ENCODE results near the gene TEP1. TPM values are rescaled to one million over a fixed set of nuclear protein-coding genes. Genes with fewer than 3 reads are reported as not detected.
"Not testable (repeated sequence)": the region's sequence is repeated elsewhere in the genome, so short reads cannot be mapped to it uniquely, and the experiment has no call there.

The TEP1 gene
- total RNA-seq, 1 donor from 2014 or later: 38.7 TPM

- DNase-seq (ENCODE audit: low spot score): peak; percentile 97
Measured at GRCh38 chr14:20343092-20343861, 70.0 kb downstream of the TEP1 start, which contains the start of gene PARP2. Gene PARP2, plus strand, starts transcription at chr14:20343635. Its CDS starts 7 bp downstream, at chr14:20343642.

- no peak for DNase-seq (ENCODE audit: low spot score)
Measured at GRCh38 chr14:20341646-20342045, 71.7 kb downstream of the TEP1 start.

- not testable (repeated sequence) for DNase-seq (ENCODE audit: low spot score)
Measured at GRCh38 chr14:20341032-20341431, 72.3 kb downstream of the TEP1 start.

GRCh38 chr14:20334017-20334416 is 79.3 kb downstream of the TEP1 start:
- DNase-seq (ENCODE audit: low spot score): no peak

- DNase-seq (ENCODE audit: low spot score): no peak
Measured at GRCh38 chr14:20333494-20333841, 79.8 kb downstream of the TEP1 start.

GRCh38 chr14:20332788-20333493 is 80.4 kb downstream of the TEP1 start, which contains the start of gene CCNB1IP1:
Gene CCNB1IP1, minus strand, starts transcription at chr14:20333279. Its CDS starts 16,756 bp downstream, at chr14:20316523.
- DNase-seq (ENCODE audit: low spot score): peak; percentile 74

- DNase-seq (ENCODE audit: low spot score): no peak
Measured at GRCh38 chr14:20332431-20332787, 80.9 kb downstream of the TEP1 start.

- DNase-seq (ENCODE audit: low spot score): no peak
Measured at GRCh38 chr14:20331053-20331613, 82.2 kb downstream of the TEP1 start.

- DNase-seq (ENCODE audit: low spot score): no peak
Measured at GRCh38 chr14:20329355-20329754, 83.9 kb downstream of the TEP1 start.

GRCh38 chr14:20328705-20329104 is 84.6 kb downstream of the TEP1 start:
- no peak for DNase-seq (ENCODE audit: low spot score)

- DNase-seq (ENCODE audit: low spot score): no peak
Measured at GRCh38 chr14:20327005-20327869, 86.1 kb downstream of the TEP1 start.

- DNase-seq (ENCODE audit: low spot score): no peak
Measured at GRCh38 chr14:20317720-20318119, 95.6 kb downstream of the TEP1 start.

Other genes with a start within 250 kb of the TEP1 start
- gene OR11G2, start 222.6 kb downstream of the TEP1 start, total RNA-seq: not detected
- gene OR11H6, start 189.8 kb downstream of the TEP1 start, total RNA-seq: not detected
- gene OR11H7, start 184.5 kb downstream of the TEP1 start, total RNA-seq: not detected
- not detected for gene OR11H4, start 174.2 kb downstream of the TEP1 start, total RNA-seq
- gene TTC5, start 107.5 kb downstream of the TEP1 start, total RNA-seq: 26.6 TPM
- 38.3 TPM for gene CCNB1IP1, start 80.2 kb downstream of the TEP1 start, total RNA-seq
- 20.6 TPM for gene PARP2, start 69.9 kb downstream of the TEP1 start, total RNA-seq
- 0.26 TPM for gene KLHL33, start 22.7 kb upstream of the TEP1 start, total RNA-seq
- 39.7 TPM for gene OSGEP, start 41.3 kb upstream of the TEP1 start, total RNA-seq
- 169 TPM for gene APEX1, start 41.7 kb upstream of the TEP1 start, total RNA-seq
- gene PIP4P1, start 47.9 kb upstream of the TEP1 start, total RNA-seq: 36.8 TPM
- gene PNP, start 55.9 kb upstream of the TEP1 start, total RNA-seq: 23.8 TPM
- gene RNASE10, start 92.0 kb upstream of the TEP1 start, total RNA-seq: 0.65 TPM
- gene RNASE9, start 147.5 kb upstream of the TEP1 start, total RNA-seq: not detected
- gene RNASE11, start 174.5 kb upstream of the TEP1 start, total RNA-seq: not detected
- gene RNASE12, start 177.9 kb upstream of the TEP1 start, total RNA-seq: not detected
- not detected for gene OR6S1, start 228.2 kb upstream of the TEP1 start, total RNA-seq

Measured in ureter (tissue), 1 donor.